Ascending aorta (tissue), 2 donors: Measurements from ENCODE around the gene PLXNA4. TPM values are rescaled to one million over a fixed set of nuclear protein-coding genes. Genes with fewer than 3 reads are reported as not detected.

ENCODE experiments used
- DNase-seq, 2 donors: peaks; one replicate each; pipeline ENCODE4 v3.0.0-alpha.2; 2019; ENCODE audit warnings: low spot score in 2 of 2
- H3K27ac ChIP-seq, 2 donors: fragments of 200-600 bp; sonication (generic); one replicate each; pipeline ENCODE4 v1.5.1; 2016 to 2017; ENCODE audit warnings: mild to moderate bottlenecking in 1 of 2
- H3K27me3 ChIP-seq: fragments of 200-600 bp; sonication (generic); one replicate; pipeline ENCODE4 v1.5.1; 2017
- H3K36me3 ChIP-seq, 2 donors: fragments of 200-600 bp; sonication (generic); one replicate each; pipeline ENCODE4 v1.5.1; 2016
- H3K4me1 ChIP-seq, 2 donors: fragments of 200-600 bp; sonication (generic); one replicate each; pipeline ENCODE4 v1.5.1; 2016 to 2017; ENCODE audit warnings: mild to moderate bottlenecking in 1 of 2
- H3K4me3 ChIP-seq, 2 donors: fragments of 200-600 bp; sonication (generic); one replicate each; pipeline ENCODE4 v1.5.1; 2016 to 2017; ENCODE audit warnings: mild to moderate bottlenecking in 1 of 2
- H3K9me3 ChIP-seq, 2 donors: fragments of 200-600 bp; sonication (generic); one replicate each; pipeline ENCODE4 v1.5.1; 2016
- intact Hi-C: fragments of 100-400 bp; cut with DNase I; formaldehyde crosslinking; loops from one replicate; pipeline ENCODE4 v1.15.1; 2023
- total RNA-seq: library from RNA; depleted of rRNA; stranded (reverse); fragments of >200 nt; gene quantifications from one replicate; pipeline ENCODE4 v1.1.0, GENCODE V29; 2016
- TF ChIP-seq, protein P1 (sequence below), 3 experiments: fragments of 200-600 bp in 2 of 3; fragments of 450-650 bp in 1 of 3; sonication (generic) in 2 of 3; IDR thresholded peaks; one replicate each; pipeline ENCODE4 v1.5.1; 2016 to 2019; ENCODE audit warnings: antibody characterized with exemption in 3 of 3, mild to moderate bottlenecking in 1 of 3, moderate library complexity in 1 of 3

The PLXNA4 gene
- total RNA-seq, 1 donor from 2014 or later = 27.1 TPM

DNA sequence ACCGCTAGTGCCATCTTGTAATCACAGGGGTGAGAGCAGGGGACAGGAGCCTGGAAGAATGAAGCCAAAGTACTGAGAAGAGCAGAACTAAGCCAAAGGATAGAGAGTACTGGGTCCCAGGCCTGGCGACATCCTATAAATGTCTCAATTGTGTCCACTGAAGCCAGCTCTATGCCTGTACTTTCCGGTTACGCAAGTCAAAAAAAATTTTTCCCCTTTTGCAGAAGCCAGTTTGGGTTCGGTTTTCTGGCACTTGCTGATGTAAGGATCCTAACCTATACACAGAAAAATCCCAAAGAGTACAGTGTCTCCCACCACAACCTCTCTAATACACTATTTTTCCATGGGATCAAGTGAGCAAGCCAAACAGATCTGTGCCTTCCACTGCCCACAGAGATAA is 61.1 kb downstream of the PLXNA4 start:
- no peak for DNase-seq
- Histone ChIP-seq H3K27ac (no peak overlapping the region), H3K36me3 (no peaks in the 10 kb centered on the region), H3K4me3 (no peak overlapping the region), H3K9me3 (no peaks in the 10 kb centered on the region), H3K4me1 (peaks cover 0 to 5% of the 10 kb centered on the region in 2 donors), H3K27me3 (no peaks in the 10 kb centered on the region)
- intact Hi-C loops = no loop called here
- TF ChIP-seq, protein P1, sequence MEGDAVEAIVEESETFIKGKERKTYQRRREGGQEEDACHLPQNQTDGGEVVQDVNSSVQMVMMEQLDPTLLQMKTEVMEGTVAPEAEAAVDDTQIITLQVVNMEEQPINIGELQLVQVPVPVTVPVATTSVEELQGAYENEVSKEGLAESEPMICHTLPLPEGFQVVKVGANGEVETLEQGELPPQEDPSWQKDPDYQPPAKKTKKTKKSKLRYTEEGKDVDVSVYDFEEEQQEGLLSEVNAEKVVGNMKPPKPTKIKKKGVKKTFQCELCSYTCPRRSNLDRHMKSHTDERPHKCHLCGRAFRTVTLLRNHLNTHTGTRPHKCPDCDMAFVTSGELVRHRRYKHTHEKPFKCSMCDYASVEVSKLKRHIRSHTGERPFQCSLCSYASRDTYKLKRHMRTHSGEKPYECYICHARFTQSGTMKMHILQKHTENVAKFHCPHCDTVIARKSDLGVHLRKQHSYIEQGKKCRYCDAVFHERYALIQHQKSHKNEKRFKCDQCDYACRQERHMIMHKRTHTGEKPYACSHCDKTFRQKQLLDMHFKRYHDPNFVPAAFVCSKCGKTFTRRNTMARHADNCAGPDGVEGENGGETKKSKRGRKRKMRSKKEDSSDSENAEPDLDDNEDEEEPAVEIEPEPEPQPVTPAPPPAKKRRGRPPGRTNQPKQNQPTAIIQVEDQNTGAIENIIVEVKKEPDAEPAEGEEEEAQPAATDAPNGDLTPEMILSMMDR (IDR thresholded peaks at IDR 0.05) = no peak

DNA sequence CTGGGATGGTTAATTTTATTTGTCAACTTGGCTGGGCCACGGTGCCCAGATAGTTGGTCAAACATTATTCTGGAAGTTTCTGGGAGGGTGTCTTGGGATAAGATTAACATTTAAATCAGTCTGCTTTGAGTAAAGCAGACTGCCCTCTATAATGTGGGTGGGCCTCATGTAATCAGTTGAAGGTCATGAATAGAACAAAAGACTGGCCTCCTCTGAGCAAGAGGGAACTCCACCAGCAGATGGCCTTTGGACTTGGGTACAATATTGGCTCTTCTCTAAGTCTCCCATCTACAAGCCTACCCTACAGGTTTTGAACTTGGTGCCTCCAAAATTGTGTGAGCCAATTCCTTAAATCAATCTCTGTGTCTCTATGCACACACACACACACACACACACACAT is 61.8 kb downstream of the PLXNA4 start:
- H3K4me1 ChIP-seq = no peaks in the 10 kb centered on the region
- DNase-seq = no peak
- H3K9me3 ChIP-seq = no peaks in the 10 kb centered on the region
- no peaks in the 10 kb centered on the region for H3K27me3 ChIP-seq
- intact Hi-C loops = no loop called here
- H3K36me3 ChIP-seq = no peaks in the 10 kb centered on the region
- TF ChIP-seq, protein P1 (IDR thresholded peaks at IDR 0.05) = no peak
- H3K27ac ChIP-seq = no peak overlapping the region
- no peak overlapping the region for H3K4me3 ChIP-seq

DNA sequence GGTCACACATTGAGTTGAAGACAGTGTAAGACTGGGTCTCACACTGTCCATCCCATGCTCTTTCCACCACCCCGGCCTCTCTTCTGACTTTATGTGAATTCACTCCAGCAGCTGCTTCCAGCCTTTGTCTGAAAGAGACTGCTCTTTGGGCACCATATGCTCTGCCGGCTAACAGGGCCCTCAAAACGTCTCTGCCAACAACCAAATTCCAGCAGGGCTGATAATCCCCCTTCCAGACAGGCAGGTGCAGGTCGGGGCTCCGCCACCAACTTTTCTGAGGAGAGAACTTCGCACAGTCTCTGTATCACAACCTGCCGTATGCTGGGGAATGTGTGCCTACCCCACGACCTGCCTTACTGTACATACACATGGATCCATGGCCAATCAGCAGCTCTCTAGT is 64.3 kb downstream of the PLXNA4 start:
- TF ChIP-seq, protein P1 (IDR thresholded peaks at IDR 0.05) = no peak
- Histone ChIP-seq H3K27ac (no peak overlapping the region), H3K36me3 (peaks cover 0 to 14% of the 10 kb centered on the region in 2 donors), H3K4me3 (no peak overlapping the region), H3K4me1 (no peaks in the 10 kb centered on the region), H3K9me3 (no peaks in the 10 kb centered on the region), H3K27me3 (no peaks in the 10 kb centered on the region)
- no peak for DNase-seq
- intact Hi-C loops = no loop called here

DNA sequence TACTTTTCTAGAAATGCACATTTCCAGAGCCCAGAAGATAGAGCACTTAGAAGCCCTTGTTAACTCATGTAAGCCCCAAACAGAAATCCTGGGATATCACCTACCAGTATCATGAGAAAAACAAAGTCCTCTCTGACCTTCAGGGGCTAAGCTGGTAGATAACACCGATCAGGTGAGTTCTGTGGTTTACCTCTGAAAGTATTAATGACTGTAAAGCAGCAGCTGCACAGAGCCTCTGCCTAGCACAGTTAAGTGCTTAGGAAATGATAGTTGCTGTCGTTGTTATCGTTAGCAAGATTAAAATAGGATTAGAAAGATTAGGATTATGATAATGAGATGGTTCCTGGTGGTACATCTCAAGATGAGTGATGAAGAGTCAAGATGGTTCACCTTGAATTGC is 64.9 kb downstream of the PLXNA4 start:
- no peak overlapping the region for H3K4me3 ChIP-seq
- intact Hi-C loops = no loop called here
- no peak overlapping the region for H3K27ac ChIP-seq
- no peak for DNase-seq
- H3K27me3 ChIP-seq = no peaks in the 10 kb centered on the region
- TF ChIP-seq, protein P1 (IDR thresholded peaks at IDR 0.05) = no peak
- H3K4me1 ChIP-seq = no peaks in the 10 kb centered on the region
- no peaks in the 10 kb centered on the region for H3K9me3 ChIP-seq
- peaks cover 0 to 14% of the 10 kb centered on the region in 2 donors for H3K36me3 ChIP-seq

DNA sequence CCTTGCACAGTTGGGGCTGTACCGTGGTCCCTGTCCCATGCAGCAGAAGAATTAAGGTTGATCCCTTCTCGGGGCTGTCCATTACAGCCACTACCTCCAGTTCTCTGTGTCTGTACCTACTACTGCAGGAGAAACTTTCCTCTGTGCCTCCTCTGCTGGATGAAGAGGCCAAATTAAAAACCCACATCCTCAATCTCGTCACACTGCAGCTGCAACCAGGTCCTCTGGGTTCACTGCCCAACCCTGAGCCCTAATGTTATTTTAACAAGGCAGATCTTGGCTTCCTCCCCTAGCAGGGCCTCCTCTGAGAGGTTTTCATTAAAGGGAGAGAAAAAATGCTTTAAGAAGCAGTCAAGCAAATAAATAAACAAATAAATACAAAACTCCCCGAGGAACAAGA is 66.6 kb downstream of the PLXNA4 start:
- Histone ChIP-seq H3K27me3 (no peaks in the 10 kb centered on the region), H3K9me3 (no peaks in the 10 kb centered on the region), H3K4me3 (no peak overlapping the region), H3K4me1 (no peaks in the 10 kb centered on the region), H3K27ac (no peak overlapping the region), H3K36me3 (peaks cover 0 to 14% of the 10 kb centered on the region in 2 donors)
- DNase-seq = no peak
- intact Hi-C loops = no loop called here
- TF ChIP-seq, protein P1 (IDR thresholded peaks at IDR 0.05) = no peak

DNA sequence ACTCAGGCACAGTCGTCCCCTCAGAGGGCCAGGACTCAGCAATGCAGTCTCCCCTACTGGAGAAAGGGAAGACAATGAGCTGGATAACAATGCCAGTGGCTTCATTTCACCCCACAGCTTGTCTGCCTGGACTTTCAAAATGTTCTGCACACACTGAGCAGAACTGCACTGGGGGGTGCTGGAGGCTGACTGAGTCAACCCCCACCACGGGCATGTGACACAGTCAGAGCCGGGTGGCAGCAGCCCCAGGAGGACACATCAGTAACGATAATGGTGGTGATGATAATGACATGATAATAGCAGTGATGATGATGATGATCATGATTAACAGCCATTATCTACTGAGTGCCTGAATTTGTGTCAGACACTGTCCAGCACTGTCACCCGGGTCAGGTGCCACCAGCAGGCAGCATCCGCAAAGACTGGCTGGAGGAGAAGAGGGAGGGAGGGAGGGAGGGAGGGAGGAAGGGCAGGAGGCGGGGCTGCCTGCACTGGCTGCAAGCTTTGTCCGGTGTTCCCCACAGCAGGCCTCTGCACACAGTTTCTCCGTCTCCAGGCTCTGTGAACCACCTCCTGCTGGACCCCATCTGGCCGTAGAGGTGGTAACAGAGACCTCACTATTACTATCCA is 67.4 kb downstream of the PLXNA4 start:
- H3K9me3 ChIP-seq = no peaks in the 10 kb centered on the region
- no peak for DNase-seq
- intact Hi-C loops = no loop called here
- H3K27me3 ChIP-seq = no peaks in the 10 kb centered on the region
- H3K36me3 ChIP-seq = peaks cover 0 to 14% of the 10 kb centered on the region in 2 donors
- TF ChIP-seq, protein P1 (IDR thresholded peaks at IDR 0.05) = no peak
- H3K4me3 ChIP-seq = no peak overlapping the region
- H3K27ac ChIP-seq = no peak overlapping the region
- no peaks in the 10 kb centered on the region for H3K4me1 ChIP-seq
